Activated CD8-positive, alpha-beta memory T cell treated with anti-CD3 and anti-CD28 coated beads, Interleukin-2, amount 50 U/mL, for 48 hours (primary cell): ENCODE results near the gene CRTC2.
"Not testable (repeated sequence)": the region's sequence is repeated elsewhere in the genome, so short reads cannot be mapped to it uniquely, and the experiment has no call there.

Source experiments
- DNase-seq: peaks from one replicate; pipeline ENCODE4 v3.0.0-alpha.2; 2020

Gene CRTC2

DNA sequence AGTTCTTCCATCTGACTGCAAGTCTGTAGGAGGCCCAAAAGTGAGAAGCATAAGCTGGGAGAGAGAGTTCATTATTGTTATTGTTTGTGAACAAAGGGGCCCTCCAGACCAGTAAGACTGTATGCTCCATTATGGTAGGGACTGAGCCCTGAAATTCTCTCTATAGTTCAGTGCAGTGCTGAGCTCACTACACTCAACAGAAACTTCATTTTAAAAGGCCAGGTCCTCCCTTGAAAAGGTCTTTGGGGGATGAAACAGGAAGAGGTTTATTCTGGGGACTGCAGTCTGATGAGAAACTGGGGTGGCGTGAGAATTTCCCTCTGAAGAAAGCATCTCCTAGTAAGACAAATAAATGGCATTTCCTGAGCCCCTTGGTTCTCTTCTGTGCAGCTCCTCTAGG lies 30.2 kb downstream of the CRTC2 start:
- no peak for DNase-seq

GRCh38 chr1:153926405-153926804 lies 32.0 kb downstream of the CRTC2 start:
- DNase-seq: no peak

GRCh38 chr1:153922972-153923925 lies 35.2 kb downstream of the CRTC2 start, which contains the start of gene GATAD2B:
TSS of gene GATAD2B (minus strand) at chr1:153922972. CDS start at chr1:153828347, 94,625 bp downstream.
- peak; percentile 99 for DNase-seq

- DNase-seq: peak; percentile 80
Observed at GRCh38 chr1:153922076-153922971, 36.1 kb downstream of the CRTC2 start.

GRCh38 chr1:153921803-153922075 lies 36.7 kb downstream of the CRTC2 start:
- peak; percentile 65 for DNase-seq

GRCh38 chr1:153921080-153921802 lies 37.2 kb downstream of the CRTC2 start:
- DNase-seq: no peak

- DNase-seq: no peak
Observed at GRCh38 chr1:153919876-153920852, 38.2 kb downstream of the CRTC2 start.

- DNase-seq: no peak
Observed at GRCh38 chr1:153916297-153916696, 42.1 kb downstream of the CRTC2 start.

DNA sequence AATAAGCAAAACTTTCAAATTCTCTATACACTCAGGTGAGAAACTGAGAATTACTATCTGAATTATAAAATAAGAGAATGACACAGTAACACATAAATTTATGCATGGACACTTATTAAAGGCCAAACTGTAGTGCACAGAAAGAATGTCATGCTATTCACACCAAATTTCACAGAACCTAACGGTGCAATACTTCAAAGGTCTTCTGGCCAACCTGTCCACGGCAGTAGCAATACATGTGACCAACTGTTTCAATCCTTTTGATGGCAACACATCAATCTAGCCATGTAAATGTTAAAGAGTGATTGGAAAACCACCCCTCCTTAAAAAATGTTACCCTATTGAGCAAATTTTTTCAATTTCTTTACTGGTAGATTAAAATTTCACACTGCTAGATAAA lies 46.1 kb downstream of the CRTC2 start:
- no peak for DNase-seq

GRCh38 chr1:153910560-153910959 lies 47.9 kb downstream of the CRTC2 start:
- DNase-seq: not testable (repeated sequence)

GRCh38 chr1:153908071-153908470 lies 50.3 kb downstream of the CRTC2 start:
- DNase-seq: no peak

DNA sequence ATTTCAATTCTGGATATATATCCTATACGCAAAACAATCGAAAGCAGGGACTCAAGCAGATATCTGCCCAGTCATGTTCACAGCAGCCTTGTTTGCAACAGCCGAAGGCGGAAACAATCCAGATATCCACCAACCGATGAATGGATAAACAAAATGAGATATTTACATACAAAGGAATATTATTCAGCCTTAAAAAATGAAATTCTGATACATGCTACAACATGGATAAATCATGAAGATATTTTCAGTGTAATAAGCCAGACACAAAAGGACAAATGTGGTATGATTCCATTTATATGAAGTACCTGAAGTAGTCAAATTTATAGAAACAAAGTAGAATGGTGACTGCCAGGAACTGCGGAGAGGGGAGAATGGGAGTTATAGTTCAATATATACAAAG lies 51.3 kb downstream of the CRTC2 start:
- no peak for DNase-seq

DNA sequence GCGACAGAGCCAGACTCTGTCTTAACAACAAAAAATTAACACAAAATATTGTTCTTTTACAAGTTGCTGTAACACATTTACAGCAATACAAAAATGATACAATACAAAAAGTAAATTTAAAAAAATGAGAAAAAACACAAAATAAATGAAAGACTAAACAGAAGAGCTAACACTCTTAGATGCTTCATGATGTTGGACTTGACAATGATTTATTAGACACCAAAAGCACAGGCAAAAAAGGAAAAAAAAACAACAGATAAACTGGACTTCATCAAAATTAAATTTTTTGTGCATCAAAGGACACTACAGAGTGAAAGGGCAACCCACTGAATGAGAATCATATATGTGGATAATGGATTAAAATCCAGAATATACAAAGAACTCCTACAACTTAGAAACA lies 52.0 kb downstream of the CRTC2 start:
- DNase-seq: no peak

DNA sequence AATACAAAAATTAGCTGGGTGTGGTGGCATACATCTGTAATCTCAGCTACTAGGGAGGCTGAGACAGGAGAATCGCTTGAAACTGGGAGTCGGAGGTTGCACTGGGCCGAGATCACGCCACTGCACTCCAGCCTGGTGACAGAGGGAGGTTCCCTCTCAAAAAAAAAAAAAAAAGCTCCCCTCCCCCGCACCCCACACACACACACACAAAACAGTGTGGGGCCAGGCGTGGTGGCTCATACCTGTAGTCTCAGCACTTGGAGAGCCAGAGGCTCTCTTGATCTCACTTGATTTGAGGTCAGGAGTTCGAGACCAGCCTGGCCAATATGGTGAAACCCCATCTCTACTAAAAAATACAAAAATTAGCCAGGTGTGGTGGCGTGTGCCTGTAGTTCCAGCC lies 52.5 kb downstream of the CRTC2 start:
- DNase-seq: not testable (repeated sequence)

- no peak for DNase-seq
Observed at GRCh38 chr1:153903841-153904455, 54.5 kb downstream of the CRTC2 start.

DNA sequence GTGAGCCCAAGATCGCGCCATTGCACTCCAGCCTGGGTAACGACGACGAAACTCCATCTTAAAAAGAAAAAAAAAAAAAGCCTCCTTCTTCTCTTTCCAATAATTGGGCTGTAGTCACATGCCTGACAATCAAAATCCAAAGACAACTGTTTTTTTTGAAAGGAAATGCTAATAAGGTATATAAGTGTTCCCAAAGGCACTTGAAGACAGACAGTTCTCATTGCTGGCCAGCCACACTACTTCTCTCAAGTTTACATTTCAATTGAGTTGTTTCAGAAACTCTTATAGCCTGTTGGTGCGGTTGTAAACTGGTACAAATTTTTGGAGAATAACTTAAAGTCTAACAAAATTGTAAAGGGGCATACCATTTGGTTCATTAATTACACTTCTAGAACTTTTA lies 58.9 kb downstream of the CRTC2 start:
- no peak for DNase-seq
